Posterior cingulate gyrus (tissue), 11 donors: ENCODE results near the gene NETO1.
A peak's percentile ranks its signal among the peaks of the same experiment; 100 is the strongest.

Experiments
- DNase-seq, 10 donors: peaks; one replicate each; pipeline versions ENCODE4 v3.0.0 to v3.0.0-alpha.2; 2020 to 2021; ENCODE audit warnings: mixed read lengths in 3 of 10
- intact Hi-C: fragments of 100-400 bp; cut with DNase I; formaldehyde crosslinking; loops from one replicate; pipeline ENCODE4 v1.15.1; 2023

Gene NETO1

DNA sequence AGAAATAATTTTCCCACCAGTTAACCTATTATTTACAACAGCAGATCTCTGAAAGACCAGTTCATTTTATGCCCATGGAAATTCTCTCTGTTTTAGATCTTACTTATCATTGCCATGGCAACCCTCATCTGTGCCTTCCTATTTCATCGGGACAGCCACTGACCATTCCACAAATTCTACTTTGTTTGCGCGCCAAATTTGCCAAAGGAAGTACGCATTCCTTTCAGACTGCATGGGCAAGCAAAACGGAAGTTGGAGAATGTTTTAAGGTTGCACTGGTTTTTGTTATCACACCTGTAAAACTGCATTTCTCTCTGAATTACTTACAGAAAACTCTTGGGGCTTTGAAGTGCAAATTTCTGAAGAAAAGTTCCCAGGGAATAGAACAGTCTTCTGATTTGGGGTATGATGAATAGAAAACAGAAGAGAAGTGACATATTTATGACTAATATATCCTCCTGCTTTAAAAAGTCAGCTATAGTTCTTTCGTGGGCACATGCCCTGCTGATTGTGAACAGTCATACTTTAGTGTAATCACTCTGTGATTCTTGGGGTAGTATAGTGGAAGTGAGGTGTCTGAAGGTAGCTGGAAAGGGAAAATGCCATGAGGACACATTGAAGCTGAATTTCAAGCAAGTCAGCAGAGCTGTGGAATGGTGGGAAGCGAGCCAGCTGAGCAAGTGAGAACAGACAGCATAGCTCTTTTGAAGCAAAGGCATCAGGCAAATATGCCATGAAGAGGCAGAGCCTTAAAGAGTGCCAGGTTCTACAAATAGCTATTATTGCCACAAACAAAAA is 20.9 kb downstream of the NETO1 start:
- peak in 8 of 10 donors; percentile 36 to 94 (median 72) for DNase-seq
- intact Hi-C loops = no loop called here

- intact Hi-C loops = no loop called here
- no peak for DNase-seq
These were observed 24.0 kb downstream of the NETO1 start for GRCh38 chr18:72843743-72844142.

- intact Hi-C loops = no loop called here
- DNase-seq = no peak
These were observed 27.7 kb downstream of the NETO1 start for GRCh38 chr18:72840109-72840508.

- intact Hi-C loops = no loop called here
These were observed 33.1 kb downstream of the NETO1 start for GRCh38 chr18:72834731-72835130.

DNA sequence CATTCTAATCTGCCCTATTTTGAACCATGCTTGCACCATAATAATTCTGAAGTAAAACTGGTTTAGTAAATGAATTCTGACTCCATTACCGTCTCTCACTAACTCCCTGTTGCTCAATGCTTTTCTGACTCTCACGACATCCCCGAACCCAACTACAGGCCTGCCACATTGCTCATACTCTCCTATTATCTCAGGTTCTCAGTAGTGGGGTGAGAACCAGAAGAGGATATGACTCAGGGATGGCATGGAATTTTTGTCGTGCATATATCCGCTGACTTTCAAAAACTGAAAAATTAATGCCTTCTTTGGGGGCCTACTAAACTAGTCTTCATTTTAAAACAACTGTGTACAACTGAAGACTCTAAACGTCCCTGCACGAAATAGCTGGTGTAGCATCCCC is 34.3 kb downstream of the NETO1 start:
- intact Hi-C loops = no loop called here
- DNase-seq = no peak

More at GRCh38 chr18:72834731-72835130, 33.1 kb downstream of the NETO1 start:
- no peak for DNase-seq

- DNase-seq = peak; percentile 26 to 94 (median 68)
- intact Hi-C loops = no loop called here
These were observed 37.7 kb downstream of the NETO1 start for GRCh38 chr18:72830109-72830508.

DNA sequence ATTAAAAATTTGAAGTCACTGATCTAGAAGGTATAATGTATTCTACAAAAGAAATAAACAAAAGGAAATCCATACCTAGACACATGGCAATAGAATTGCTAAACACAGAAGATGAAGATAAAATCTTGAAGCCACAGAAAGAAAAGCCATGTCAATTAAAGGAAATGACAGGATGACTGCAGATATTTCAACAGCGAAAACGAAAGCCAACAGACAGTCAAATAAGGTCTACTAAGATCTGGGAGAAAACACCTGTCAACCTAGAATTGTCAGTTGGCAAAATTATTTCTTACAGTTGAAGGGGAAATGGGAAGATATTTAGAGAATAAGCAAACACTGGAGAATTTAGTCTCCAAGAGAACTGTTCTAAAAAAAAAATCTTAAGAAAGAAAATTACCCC is 39.2 kb downstream of the NETO1 start:
- intact Hi-C loops = no loop called here
- DNase-seq = no peak

GRCh38 chr18:72826736-72827135 is 41.1 kb downstream of the NETO1 start:
- intact Hi-C loops = no loop called here
- peak in 5 of 10 donors; percentile 29 to 88 (median 83) for DNase-seq

DNA sequence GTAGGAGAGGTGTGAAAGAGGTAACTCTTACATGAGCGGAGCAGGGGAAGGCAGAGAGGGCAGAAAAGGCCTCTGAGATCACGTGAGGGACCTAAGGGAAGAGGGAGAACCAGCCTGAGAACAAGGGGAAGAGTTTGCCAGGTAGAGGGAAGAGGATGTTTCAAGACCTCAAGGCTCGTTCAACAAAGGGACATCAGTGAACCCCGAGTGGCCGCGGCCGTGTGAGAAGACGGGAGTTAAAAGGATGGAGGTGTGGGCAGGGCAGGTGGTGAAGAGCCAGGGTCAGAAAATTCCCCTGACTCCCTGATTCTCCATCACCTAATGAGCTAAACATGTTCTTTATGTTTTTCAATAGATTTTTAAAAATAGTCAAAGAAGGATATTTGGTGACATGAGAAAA is 44.4 kb downstream of the NETO1 start:
- peak in 1 of 10 donors; percentile 65 for DNase-seq
- intact Hi-C loops = no loop called here

GRCh38 chr18:72822202-72822601 is 45.6 kb downstream of the NETO1 start:
- DNase-seq = peak in 2 of 10 donors; percentile 76 to 82
- intact Hi-C loops = no loop called here

DNA sequence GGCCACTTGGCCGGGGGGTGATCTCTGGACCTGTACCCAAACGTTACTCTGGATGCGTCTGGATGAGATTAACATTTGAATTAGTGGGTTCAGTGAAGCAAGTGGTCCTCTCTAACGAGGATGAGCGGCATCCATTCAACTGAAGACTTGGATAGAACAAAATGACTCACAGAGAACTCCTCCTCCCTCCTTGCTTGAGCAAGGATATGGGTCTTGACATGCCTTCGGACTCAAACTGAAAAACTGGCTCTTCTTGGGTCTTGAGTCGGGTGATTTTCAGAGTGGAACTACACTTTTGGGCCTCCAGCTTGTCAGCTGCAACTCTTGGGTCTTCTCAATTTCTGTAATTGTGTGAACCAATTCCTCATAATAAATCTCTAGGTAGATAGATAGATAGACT is 47.2 kb downstream of the NETO1 start:
- no peak for DNase-seq
- intact Hi-C loops = no loop called here

- DNase-seq = no peak
- intact Hi-C loops = no loop called here
These were observed 48.7 kb downstream of the NETO1 start for GRCh38 chr18:72819050-72819449.

GRCh38 chr18:72811047-72811446 is 56.7 kb downstream of the NETO1 start:
- intact Hi-C loops = no loop called here
- peak in 1 of 10 donors; percentile 67 for DNase-seq

GRCh38 chr18:72808680-72809079 is 59.1 kb downstream of the NETO1 start:
- intact Hi-C loops = no loop called here
- peak in 5 of 10 donors; percentile 18 to 75 (median 36) for DNase-seq

- DNase-seq = no peak
- intact Hi-C loops = no loop called here
These were observed 68.7 kb downstream of the NETO1 start for GRCh38 chr18:72799106-72799505.

DNA sequence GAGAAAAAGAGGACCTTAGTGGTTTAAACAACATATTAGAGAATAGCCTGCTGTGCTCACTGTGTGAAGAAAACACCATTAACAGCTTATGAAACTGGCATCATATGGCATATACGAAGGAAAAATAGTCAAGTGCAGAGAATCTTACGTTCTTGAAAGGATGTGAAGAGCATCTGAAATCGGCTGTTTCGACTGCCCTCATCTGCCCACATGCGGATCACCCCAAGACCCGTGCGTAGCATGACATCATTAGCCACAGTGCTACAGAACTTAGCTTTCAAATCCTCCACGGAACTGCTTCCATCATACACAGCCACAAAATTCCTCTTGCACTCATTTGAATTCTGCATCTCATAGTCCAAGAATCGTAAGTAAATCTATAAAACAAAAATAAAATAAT is 84.3 kb downstream of the NETO1 start:
- intact Hi-C loops = no loop called here
- DNase-seq = no peak

- intact Hi-C loops = no loop called here
- DNase-seq = no peak
These were observed 92.9 kb downstream of the NETO1 start for GRCh38 chr18:72774914-72775313.

DNA sequence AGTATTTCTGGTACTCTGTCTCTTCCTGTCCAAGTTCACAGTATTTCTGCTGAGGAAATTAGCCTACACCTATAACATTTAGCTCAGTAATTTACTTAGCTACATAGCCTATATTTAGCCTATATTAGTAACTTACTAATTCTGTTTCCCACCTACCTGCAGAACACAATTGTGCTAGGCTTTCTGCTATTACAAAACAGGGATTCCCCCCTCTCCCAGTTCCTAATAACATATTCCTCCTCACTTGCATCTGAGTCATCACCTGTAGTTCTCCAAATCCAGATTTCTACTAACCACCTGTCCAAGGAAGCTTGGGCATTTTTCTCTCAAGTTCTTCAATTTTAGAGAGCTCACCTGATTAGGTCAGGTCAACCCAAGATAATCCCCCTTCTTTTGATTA is 94.9 kb downstream of the NETO1 start:
- intact Hi-C loops = no loop called here
- DNase-seq = no peak

GRCh38 chr18:72768681-72769229 is 99.0 kb downstream of the NETO1 start:
- intact Hi-C loops = loop anchor here (5.0 to 10.0 kb wide), 3 partner anchors 366 to 1346 kb away; no protein-coding TSS in a partner anchor
- DNase-seq = no peak

DNA sequence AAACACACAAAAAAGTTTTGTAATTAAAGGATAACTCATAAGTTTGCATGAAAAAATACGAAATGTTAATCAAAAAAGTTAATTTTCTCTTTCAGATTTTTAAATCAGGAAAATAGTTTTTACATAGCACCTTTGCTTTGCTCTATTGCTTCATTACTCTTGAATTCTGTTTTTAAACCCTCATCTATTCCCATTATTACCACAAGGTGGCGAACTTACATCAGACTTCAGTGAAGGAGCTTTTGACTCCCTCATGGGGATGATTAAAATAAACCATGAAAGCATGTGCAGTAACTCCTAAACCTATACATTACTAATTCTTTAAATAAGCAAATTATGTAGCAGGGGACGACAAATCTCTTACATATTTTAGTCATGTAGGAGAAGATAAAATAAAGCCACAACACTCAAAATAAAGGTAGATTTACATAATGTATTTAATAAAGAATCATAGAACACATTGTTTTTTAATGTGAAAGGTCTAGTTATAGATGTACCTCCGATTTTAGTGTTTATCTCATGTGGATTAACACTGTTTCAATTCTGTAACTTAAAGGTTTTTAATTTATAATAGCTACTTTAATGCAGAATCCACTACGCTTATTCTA is 105.2 kb downstream of the NETO1 start:
- intact Hi-C loops = loop anchor here (10.0 kb wide), 2 partner anchors 372 to 1352 kb away; no protein-coding TSS in a partner anchor
- no peak for DNase-seq

GRCh38 chr18:72752220-72752619 is 115.6 kb downstream of the NETO1 start:
- DNase-seq = no peak
- intact Hi-C loops = no loop called here

DNA sequence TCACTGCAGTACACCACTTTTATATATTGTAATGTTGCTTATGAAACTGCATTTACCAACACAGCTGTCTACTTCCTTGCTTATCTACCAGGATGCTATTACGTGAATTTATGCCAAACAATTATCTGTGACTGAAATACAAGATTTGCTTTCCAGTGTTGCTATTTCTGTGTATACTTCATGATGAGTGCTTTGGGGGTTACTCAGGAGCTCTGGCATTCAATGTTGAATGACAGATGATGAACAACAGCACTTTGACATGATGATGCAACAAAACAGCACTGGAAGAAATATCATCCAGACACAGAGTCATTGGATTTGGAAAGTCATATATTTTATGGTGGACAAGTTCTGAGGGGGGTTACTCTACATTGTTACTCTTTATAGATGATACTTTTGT is 125.8 kb downstream of the NETO1 start:
- DNase-seq = no peak
- intact Hi-C loops = no loop called here
